Neural cell (in vitro differentiated cells): Measurements from ENCODE around the gene IRF1.

Experiments
- EP300 ChIP-seq: fragments of 450-650 bp; conservative IDR thresholded peaks from 2 replicates; pipeline ENCODE4 v1.6.1; 2014; ENCODE audit warnings: antibody characterized with exemption, mild to moderate bottlenecking, moderate library complexity; ENCODE audit not compliant: poor library complexity, severe bottlenecking
- EZH2 ChIP-seq: fragments of 200-600, 300-800 bp; shearing (Covaris generic), sonication (generic); IDR thresholded peaks from 2 replicates; pipeline ENCODE4 v1.6.1; 2014; ENCODE audit warnings: antibody characterized with exemption, low read length, borderline replicate concordance, mild to moderate bottlenecking; ENCODE audit not compliant: insufficient read depth, poor library complexity, severe bottlenecking
- MXI1 ChIP-seq: fragments of 450-650 bp; conservative IDR thresholded peaks from 2 replicates; pipeline ENCODE4 v1.6.1; 2014; ENCODE audit warnings: antibody characterized with exemption, mild to moderate bottlenecking; ENCODE audit not compliant: poor library complexity, severe bottlenecking
- POLR2AphosphoS5 ChIP-seq: IDR thresholded peaks from 2 replicates; pipeline ENCODE4 v1.6.1; 2012
- RAD21 ChIP-seq: fragments of 450-650 bp; conservative IDR thresholded peaks from 2 replicates; pipeline ENCODE4 v1.6.1; 2014; ENCODE audit warnings: antibody characterized with exemption, mild to moderate bottlenecking, moderate library complexity
- SMC3 ChIP-seq: fragments of 450-650 bp; conservative IDR thresholded peaks from 2 replicates; pipeline ENCODE4 v1.6.1; 2014; ENCODE audit warnings: antibody characterized with exemption, mild to moderate bottlenecking, moderate library complexity; ENCODE audit not compliant: poor library complexity
- TAF1 ChIP-seq: IDR thresholded peaks from 2 replicates; pipeline ENCODE4 v1.6.1; 2012; ENCODE audit warnings: low read depth
- TF ChIP-seq, protein P1 (sequence below): fragments of 450-650 bp; IDR thresholded peaks from 2 replicates; pipeline ENCODE4 v1.5.1; 2014; ENCODE audit warnings: antibody characterized with exemption, mild to moderate bottlenecking, moderate library complexity; ENCODE audit not compliant: poor library complexity, severe bottlenecking
- TF ChIP-seq, protein P2 (sequence below): IDR thresholded peaks from 2 replicates; pipeline ENCODE4 v1.6.1; 2012; ENCODE audit warnings: borderline replicate concordance

DNA sequence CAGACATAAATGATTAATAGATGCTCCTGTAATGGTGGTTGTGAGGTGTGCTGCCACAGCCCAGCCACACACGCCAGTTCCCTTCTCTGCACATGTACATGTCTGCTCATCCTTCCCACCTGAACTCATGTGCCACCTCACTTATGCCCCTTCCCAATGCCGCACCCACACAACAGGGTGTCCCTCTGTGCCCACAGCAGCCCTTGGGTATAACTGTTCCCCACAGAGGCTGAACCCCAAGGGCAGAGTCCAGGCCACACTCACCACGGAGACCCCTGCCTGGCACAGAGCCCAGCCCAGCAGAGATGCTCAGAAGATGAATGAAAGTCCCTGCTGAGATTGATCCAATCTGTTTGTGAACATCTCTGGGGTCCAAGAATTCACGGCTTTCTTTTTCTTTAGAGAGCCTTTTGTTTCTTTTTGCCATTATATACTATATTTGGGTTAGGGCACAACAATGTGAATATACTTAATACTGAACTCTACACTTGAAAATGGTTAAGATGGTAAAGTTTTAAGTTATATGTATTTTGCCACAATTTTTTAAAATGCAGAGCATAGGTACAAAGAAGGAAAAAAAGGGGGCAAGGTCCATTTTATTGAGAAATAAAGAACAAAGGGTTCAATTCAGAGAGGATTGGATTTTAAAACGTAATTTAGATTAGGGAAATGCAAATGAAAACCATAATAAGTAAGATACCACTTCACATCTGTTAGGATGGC is 29.6 kb downstream of the IRF1 start:
- TF ChIP-seq POLR2AphosphoS5 (no peak), EZH2 (no peak), EP300 (no peak), MXI1 (no peak), RAD21 (no peak), TAF1 (no peak), SMC3 (no peak)
- TF ChIP-seq, protein P1, sequence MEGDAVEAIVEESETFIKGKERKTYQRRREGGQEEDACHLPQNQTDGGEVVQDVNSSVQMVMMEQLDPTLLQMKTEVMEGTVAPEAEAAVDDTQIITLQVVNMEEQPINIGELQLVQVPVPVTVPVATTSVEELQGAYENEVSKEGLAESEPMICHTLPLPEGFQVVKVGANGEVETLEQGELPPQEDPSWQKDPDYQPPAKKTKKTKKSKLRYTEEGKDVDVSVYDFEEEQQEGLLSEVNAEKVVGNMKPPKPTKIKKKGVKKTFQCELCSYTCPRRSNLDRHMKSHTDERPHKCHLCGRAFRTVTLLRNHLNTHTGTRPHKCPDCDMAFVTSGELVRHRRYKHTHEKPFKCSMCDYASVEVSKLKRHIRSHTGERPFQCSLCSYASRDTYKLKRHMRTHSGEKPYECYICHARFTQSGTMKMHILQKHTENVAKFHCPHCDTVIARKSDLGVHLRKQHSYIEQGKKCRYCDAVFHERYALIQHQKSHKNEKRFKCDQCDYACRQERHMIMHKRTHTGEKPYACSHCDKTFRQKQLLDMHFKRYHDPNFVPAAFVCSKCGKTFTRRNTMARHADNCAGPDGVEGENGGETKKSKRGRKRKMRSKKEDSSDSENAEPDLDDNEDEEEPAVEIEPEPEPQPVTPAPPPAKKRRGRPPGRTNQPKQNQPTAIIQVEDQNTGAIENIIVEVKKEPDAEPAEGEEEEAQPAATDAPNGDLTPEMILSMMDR, result no peak
- TF ChIP-seq, protein P2, sequence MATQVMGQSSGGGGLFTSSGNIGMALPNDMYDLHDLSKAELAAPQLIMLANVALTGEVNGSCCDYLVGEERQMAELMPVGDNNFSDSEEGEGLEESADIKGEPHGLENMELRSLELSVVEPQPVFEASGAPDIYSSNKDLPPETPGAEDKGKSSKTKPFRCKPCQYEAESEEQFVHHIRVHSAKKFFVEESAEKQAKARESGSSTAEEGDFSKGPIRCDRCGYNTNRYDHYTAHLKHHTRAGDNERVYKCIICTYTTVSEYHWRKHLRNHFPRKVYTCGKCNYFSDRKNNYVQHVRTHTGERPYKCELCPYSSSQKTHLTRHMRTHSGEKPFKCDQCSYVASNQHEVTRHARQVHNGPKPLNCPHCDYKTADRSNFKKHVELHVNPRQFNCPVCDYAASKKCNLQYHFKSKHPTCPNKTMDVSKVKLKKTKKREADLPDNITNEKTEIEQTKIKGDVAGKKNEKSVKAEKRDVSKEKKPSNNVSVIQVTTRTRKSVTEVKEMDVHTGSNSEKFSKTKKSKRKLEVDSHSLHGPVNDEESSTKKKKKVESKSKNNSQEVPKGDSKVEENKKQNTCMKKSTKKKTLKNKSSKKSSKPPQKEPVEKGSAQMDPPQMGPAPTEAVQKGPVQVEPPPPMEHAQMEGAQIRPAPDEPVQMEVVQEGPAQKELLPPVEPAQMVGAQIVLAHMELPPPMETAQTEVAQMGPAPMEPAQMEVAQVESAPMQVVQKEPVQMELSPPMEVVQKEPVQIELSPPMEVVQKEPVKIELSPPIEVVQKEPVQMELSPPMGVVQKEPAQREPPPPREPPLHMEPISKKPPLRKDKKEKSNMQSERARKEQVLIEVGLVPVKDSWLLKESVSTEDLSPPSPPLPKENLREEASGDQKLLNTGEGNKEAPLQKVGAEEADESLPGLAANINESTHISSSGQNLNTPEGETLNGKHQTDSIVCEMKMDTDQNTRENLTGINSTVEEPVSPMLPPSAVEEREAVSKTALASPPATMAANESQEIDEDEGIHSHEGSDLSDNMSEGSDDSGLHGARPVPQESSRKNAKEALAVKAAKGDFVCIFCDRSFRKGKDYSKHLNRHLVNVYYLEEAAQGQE, result no peak
